Esophagus muscularis mucosa (tissue), 3 donors: ENCODE measurements around the gene ABI3BP.

Experiments
- POLR2AphosphoS5 ChIP-seq, 2 donors: sonication (generic); formaldehyde crosslinking; IDR thresholded peaks; one replicate each; pipeline ENCODE4 v1.6.1; 2017; ENCODE audit warnings: antibody characterized with exemption in 2 of 2
- TF ChIP-seq, protein P1 (sequence below), 3 experiments: fragments of 200-600 bp in 2 of 3; fragments of 450-650 bp in 1 of 3; sonication (generic) in 2 of 3; IDR thresholded peaks; one replicate each; pipeline ENCODE4 v1.5.1; 2017 to 2019; ENCODE audit warnings: antibody characterized with exemption in 3 of 3, mild to moderate bottlenecking in 2 of 3, moderate library complexity in 1 of 3

- TF ChIP-seq, protein P1, sequence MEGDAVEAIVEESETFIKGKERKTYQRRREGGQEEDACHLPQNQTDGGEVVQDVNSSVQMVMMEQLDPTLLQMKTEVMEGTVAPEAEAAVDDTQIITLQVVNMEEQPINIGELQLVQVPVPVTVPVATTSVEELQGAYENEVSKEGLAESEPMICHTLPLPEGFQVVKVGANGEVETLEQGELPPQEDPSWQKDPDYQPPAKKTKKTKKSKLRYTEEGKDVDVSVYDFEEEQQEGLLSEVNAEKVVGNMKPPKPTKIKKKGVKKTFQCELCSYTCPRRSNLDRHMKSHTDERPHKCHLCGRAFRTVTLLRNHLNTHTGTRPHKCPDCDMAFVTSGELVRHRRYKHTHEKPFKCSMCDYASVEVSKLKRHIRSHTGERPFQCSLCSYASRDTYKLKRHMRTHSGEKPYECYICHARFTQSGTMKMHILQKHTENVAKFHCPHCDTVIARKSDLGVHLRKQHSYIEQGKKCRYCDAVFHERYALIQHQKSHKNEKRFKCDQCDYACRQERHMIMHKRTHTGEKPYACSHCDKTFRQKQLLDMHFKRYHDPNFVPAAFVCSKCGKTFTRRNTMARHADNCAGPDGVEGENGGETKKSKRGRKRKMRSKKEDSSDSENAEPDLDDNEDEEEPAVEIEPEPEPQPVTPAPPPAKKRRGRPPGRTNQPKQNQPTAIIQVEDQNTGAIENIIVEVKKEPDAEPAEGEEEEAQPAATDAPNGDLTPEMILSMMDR (IDR thresholded peaks at IDR 0.05): no peak
- TF ChIP-seq POLR2AphosphoS5 (IDR thresholded peaks at IDR 0.05): no peak
Observed at GRCh38 chr3:100769693-100770092, 223.5 kb downstream of the ABI3BP start.
